ENCODE measurements around the gene SLC5A11.
"Not testable (repeated sequence)": the region's sequence is repeated elsewhere in the genome, so short reads cannot be mapped to it uniquely, and the experiment has no call there.

The SLC5A11 gene

GRCh38 chr16:24879684-24880083 lies 33.9 kb downstream of the SLC5A11 start:
- no peak overlapping the region for H3K4me3 ChIP-seq (ENCODE audit: low read length)
- DNase-seq (ENCODE audit: low read depth): no peak
- TF ChIP-seq, protein P1, sequence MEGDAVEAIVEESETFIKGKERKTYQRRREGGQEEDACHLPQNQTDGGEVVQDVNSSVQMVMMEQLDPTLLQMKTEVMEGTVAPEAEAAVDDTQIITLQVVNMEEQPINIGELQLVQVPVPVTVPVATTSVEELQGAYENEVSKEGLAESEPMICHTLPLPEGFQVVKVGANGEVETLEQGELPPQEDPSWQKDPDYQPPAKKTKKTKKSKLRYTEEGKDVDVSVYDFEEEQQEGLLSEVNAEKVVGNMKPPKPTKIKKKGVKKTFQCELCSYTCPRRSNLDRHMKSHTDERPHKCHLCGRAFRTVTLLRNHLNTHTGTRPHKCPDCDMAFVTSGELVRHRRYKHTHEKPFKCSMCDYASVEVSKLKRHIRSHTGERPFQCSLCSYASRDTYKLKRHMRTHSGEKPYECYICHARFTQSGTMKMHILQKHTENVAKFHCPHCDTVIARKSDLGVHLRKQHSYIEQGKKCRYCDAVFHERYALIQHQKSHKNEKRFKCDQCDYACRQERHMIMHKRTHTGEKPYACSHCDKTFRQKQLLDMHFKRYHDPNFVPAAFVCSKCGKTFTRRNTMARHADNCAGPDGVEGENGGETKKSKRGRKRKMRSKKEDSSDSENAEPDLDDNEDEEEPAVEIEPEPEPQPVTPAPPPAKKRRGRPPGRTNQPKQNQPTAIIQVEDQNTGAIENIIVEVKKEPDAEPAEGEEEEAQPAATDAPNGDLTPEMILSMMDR (IDR thresholded peaks at IDR 0.05; ENCODE audit: insufficient read depth, low read depth, low read length, missing control alignments): no peak

DNA sequence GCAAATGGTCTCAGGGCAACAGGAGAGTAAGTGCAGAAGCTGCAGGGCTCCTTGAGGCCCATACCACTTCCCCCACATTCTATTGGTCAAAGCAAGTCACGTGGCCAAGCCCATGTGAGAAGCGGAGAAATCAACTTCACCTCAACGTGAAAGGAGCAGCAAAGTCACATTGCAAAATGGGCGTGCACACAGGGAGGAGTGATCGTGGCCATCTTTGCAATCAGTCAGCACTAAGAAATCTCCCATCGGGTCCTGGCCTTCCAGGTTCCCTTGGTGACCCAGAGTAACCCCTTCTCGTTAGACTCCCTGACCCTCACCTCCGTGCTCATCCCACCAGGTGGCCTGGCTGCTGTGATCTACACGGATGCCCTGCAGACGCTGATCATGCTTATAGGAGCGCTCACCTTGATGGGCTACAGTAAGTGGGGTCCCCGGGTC lies 38.0 kb downstream of the SLC5A11 start:
- no peak overlapping the region for H3K4me3 ChIP-seq (ENCODE audit: low read length)
- DNase-seq (ENCODE audit: low read depth): no peak
- TF ChIP-seq, protein P1 (IDR thresholded peaks at IDR 0.05; ENCODE audit: insufficient read depth, low read depth, low read length, missing control alignments): no peak

DNA sequence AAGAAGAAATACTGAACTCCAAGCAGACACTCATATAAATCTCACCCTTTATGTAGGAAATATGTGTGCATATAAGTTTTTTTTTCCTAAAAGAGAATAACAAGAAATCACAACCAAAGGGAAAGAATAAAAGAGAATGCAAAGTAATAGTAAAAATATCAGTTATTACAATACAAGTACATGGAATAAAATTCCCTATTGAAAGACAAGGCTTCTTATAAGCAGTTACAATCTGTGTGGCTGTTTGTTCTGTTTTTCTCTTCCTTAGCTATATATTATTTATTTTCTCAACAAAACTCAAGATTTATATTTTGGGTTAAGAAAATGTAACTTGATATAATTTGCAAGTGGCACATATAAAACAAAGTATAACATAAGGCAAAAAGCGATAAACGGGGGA lies 41.7 kb downstream of the SLC5A11 start:
- TF ChIP-seq, protein P1 (IDR thresholded peaks at IDR 0.05; ENCODE audit: insufficient read depth, low read depth, low read length, missing control alignments): no peak
- no peak for DNase-seq (ENCODE audit: low read depth)
- H3K4me3 ChIP-seq (ENCODE audit: low read length): no peak overlapping the region

DNA sequence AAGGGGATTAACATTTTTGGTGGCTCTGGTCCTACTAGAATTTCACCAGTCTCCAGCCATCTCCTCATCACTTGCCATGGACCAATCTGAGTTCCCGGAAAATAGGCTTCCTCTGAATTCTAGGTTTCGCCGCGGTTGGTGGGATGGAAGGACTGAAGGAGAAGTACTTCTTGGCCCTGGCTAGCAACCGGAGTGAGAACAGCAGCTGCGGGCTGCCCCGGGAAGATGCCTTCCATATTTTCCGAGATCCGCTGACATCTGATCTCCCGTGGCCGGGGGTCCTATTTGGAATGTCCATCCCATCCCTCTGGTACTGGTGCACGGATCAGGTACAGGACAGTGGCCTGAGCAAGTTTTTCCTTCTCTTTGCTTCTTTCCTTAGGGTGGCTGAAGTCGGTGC lies 45.0 kb downstream of the SLC5A11 start:
- TF ChIP-seq, protein P1 (IDR thresholded peaks at IDR 0.05; ENCODE audit: insufficient read depth, low read depth, low read length, missing control alignments): no peak
- DNase-seq (ENCODE audit: low read depth): no peak
- no peak overlapping the region for H3K4me3 ChIP-seq (ENCODE audit: low read length)

GRCh38 chr16:24896439-24896838 lies 50.7 kb downstream of the SLC5A11 start:
- TF ChIP-seq, protein P1 (IDR thresholded peaks at IDR 0.05; ENCODE audit: insufficient read depth, low read depth, low read length, missing control alignments): no peak
- no peak for DNase-seq (ENCODE audit: low read depth)
- H3K4me3 ChIP-seq (ENCODE audit: low read length): no peak overlapping the region

DNA sequence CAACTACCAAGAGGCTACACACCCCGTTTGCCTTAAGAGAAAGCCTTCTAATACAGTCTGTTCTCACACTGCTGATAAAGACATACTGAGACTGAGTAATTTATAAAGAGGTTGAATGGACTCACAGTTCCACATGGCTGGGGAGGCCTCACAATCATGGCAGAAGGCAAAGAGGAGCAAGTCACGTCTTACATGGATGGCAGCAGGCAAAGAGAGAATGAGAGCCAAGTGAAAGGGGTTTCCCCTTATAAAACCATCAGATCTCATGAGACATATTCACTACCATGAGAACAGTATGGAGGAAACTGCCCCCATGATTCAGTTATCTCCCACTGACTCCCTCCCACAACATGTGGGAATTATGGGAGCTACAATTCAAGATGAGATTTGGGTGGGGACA lies 51.8 kb downstream of the SLC5A11 start:
- H3K4me3 ChIP-seq (ENCODE audit: low read length); DNase-seq (ENCODE audit: low read depth): not testable (repeated sequence)

DNA sequence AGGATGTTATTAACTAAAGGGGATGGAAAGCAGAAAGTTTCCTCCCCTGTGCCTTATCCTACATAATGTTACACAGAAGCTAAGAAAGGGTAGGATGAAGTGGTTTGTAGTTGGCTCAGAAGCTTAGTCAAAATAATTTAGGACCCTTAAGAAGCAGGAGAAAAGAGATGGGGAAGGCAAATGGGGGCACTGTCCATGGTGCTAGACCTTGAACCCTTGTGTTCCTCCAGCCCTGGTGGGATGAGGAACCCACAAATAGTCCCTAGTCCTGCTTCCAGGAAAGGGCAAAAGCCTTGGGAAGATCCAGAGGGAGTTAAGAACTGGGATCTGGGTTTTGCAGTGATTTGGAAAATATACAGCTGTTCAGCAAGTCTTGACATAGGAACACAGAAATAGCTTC lies 54.5 kb downstream of the SLC5A11 start:
- no peak for DNase-seq (ENCODE audit: low read depth)
- TF ChIP-seq, protein P1 (IDR thresholded peaks at IDR 0.05; ENCODE audit: insufficient read depth, low read depth, low read length, missing control alignments): no peak

More for the DNA sequence above, 54.5 kb downstream of the SLC5A11 start:
- no peak overlapping the region for H3K4me3 ChIP-seq (ENCODE audit: low read length)
